HepG2 (cell line): ENCODE data around the gene GPSM1. TPM values are rescaled to one million over a fixed set of nuclear protein-coding genes. Genes with fewer than 3 reads are reported as not detected.

Experiments used
- MIER3 ChIP-seq: IDR thresholded peaks from 2 replicates; pipeline ENCODE4 v1.6.1; 2016; ENCODE audit warnings: missing compliant biosample characterization, borderline replicate concordance
- MYC ChIP-seq: sonication (generic); formaldehyde crosslinking; IDR thresholded peaks from 2 replicates; pipeline ENCODE4 v1.9.0; 2021; ENCODE audit warnings: missing genetic modification reagents, borderline replicate concordance
- NFYC ChIP-seq: IDR thresholded peaks from 2 replicates; pipeline ENCODE4 v1.6.1; 2016; ENCODE audit warnings: missing genetic modification reagents, missing compliant biosample characterization
- RBM22 ChIP-seq: fragments of 200-400 bp; formaldehyde crosslinking; optimal IDR thresholded peaks from 2 replicates; pipeline ENCODE3; 2017; ENCODE audit warnings: mild to moderate bottlenecking, low read length, moderate library complexity
- RERE ChIP-seq: IDR thresholded peaks from 2 replicates; pipeline ENCODE4 v1.6.1; 2016; ENCODE audit warnings: low read depth, missing genetic modification reagents, missing compliant biosample characterization
- TOE1 ChIP-seq: sonication (generic); formaldehyde crosslinking; IDR thresholded peaks from 2 replicates; pipeline ENCODE4 v1.4.0; 2020; ENCODE audit warnings: mild to moderate bottlenecking, missing genetic modification reagents
- ZNF574 ChIP-seq: sonication (generic); formaldehyde crosslinking; IDR thresholded peaks from 2 replicates; pipeline ENCODE4 v1.4.0; 2020; ENCODE audit warnings: missing genetic modification reagents
- polyA plus RNA-seq, 8 experiments: library from polyadenylated mRNA; depleted of rRNA in 3 of 8; stranded (reverse) in 7 of 8; unstranded in 1 of 8; fragments of >200 nt; fragmentation: Illumina TruSeq in 4 of 8; extraction: Trizol in 4 of 8; gene quantifications; 2 replicates each; pipeline versions ENCODE4 v1.2.1 to v1.2.3, GENCODE V29; 2011 to 2016; ENCODE audit warnings: low read depth in 4 of 8, missing spikeins in 1 of 8, mixed read lengths in 1 of 8; ENCODE audit not compliant: insufficient read depth in 1 of 8
- total RNA-seq, 5 experiments: library from RNA; depleted of rRNA; stranded (reverse); fragments of >200 nt; fragmentation: Illumina TruSeq; extraction: Trizol; gene quantifications; 2 replicates each; pipeline ENCODE4 v1.2.3, GENCODE V29; 2016; ENCODE audit warnings: low read depth in 1 of 5
- TF ChIP-seq, protein P1 (sequence below): sonication (generic); formaldehyde crosslinking; IDR thresholded peaks from one replicate; pipeline ENCODE4 v1.5.1; 2020; ENCODE audit warnings: mild to moderate bottlenecking, missing genetic modification reagents; ENCODE audit errors: not compliant biosample characterization
- TF ChIP-seq, protein P2 (sequence below): sonication (generic); formaldehyde crosslinking; IDR thresholded peaks from 2 replicates; pipeline ENCODE4 v1.5.1; 2020; ENCODE audit warnings: mild to moderate bottlenecking, missing genetic modification reagents, moderate library complexity

Gene GPSM1
- total and polyA plus RNA-seq, 2 of the 13 experiments (the other 11 are each of a cell fraction or from before 2014, with no cell fraction given): 1.0 to 2.4 TPM

- TF ChIP-seq RERE (CRISPR knock-in tag) (no peak), ZNF574 (CRISPR knock-in tag) (peak; percentile 97), MYC (CRISPR knock-in tag) (peak; percentile 71), MIER3 (CRISPR knock-in tag) (no peak), RBM22 (no peak), TOE1 (no peak), NFYC (CRISPR knock-in tag) (no peak; the same call in 1 of the 2 replicates)
- TF ChIP-seq, protein P1, sequence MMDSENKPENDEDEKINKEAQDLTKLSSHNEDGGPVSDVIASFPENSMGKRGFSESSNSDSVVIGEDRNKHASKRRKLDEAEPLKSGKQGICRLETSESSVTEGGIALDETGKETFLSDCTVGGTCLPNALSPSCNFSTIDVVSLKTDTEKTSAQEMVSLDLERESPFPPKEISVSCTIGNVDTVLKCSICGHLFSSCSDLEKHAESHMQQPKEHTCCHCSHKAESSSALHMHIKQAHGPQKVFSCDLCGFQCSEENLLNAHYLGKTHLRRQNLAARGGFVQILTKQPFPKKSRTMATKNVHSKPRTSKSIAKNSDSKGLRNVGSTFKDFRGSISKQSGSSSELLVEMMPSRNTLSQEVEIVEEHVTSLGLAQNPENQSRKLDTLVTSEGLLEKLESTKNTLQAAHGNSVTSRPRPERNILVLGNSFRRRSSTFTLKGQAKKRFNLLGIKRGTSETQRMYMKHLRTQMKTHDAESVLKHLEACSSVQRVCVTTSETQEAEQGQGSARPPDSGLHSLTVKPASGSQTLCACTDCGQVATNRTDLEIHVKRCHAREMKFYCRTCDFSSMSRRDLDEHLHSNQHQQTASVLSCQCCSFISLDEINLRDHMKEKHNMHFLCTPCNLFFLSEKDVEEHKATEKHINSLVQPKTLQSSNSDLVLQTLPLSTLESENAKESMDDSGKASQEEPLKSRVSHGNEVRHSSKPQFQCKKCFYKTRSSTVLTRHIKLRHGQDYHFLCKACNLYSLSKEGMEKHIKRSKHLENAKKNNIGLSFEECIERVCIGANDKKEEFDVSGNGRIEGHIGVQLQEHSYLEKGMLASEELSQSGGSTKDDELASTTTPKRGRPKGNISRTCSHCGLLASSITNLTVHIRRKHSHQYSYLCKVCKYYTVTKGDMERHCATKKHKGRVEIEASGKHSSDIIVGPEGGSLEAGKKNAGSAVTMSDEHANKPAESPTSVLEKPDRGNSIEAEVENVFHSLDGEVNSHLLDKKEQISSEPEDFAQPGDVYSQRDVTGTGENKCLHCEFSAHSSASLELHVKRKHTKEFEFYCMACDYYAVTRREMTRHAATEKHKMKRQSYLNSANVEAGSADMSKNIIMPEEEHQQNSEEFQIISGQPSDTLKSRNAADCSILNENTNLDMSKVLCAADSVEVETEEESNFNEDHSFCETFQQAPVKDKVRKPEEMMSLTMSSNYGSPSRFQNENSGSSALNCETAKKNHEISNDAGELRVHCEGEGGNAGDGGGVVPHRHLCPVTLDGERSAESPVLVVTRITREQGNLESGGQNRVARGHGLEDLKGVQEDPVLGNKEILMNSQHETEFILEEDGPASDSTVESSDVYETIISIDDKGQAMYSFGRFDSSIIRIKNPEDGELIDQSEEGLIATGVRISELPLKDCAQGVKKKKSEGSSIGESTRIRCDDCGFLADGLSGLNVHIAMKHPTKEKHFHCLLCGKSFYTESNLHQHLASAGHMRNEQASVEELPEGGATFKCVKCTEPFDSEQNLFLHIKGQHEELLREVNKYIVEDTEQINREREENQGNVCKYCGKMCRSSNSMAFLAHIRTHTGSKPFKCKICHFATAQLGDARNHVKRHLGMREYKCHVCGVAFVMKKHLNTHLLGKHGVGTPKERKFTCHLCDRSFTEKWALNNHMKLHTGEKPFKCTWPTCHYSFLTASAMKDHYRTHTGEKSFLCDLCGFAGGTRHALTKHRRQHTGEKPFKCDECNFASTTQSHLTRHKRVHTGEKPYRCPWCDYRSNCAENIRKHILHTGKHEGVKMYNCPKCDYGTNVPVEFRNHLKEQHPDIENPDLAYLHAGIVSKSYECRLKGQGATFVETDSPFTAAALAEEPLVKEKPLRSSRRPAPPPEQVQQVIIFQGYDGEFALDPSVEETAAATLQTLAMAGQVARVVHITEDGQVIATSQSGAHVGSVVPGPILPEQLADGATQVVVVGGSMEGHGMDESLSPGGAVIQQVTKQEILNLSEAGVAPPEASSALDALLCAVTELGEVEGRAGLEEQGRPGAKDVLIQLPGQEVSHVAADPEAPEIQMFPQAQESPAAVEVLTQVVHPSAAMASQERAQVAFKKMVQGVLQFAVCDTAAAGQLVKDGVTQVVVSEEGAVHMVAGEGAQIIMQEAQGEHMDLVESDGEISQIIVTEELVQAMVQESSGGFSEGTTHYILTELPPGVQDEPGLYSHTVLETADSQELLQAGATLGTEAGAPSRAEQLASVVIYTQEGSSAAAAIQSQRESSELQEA (CRISPR knock-in tag): no peak
- TF ChIP-seq, protein P2, sequence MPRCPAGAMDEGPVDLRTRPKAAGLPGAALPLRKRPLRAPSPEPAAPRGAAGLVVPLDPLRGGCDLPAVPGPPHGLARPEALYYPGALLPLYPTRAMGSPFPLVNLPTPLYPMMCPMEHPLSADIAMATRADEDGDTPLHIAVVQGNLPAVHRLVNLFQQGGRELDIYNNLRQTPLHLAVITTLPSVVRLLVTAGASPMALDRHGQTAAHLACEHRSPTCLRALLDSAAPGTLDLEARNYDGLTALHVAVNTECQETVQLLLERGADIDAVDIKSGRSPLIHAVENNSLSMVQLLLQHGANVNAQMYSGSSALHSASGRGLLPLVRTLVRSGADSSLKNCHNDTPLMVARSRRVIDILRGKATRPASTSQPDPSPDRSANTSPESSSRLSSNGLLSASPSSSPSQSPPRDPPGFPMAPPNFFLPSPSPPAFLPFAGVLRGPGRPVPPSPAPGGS (CRISPR knock-in tag): peak; percentile 34; the same call in 1 of the 2 replicates
These were observed 72.9 kb downstream of the GPSM1 start, which contains the start of gene SNAPC4 (continued) for GRCh38 chr9:136400038-136400834.
